ENCODE results near the gene FADS1. TPM values are rescaled to one million over a fixed set of nuclear protein-coding genes. Genes with fewer than 3 reads are reported as not detected.
A peak's percentile ranks its signal among the peaks of the same experiment; 100 is the strongest.

FADS1 gene
- total and polyA plus RNA-seq, 2 experiments from 2014 or later: 74.9 to 119 TPM

DNA sequence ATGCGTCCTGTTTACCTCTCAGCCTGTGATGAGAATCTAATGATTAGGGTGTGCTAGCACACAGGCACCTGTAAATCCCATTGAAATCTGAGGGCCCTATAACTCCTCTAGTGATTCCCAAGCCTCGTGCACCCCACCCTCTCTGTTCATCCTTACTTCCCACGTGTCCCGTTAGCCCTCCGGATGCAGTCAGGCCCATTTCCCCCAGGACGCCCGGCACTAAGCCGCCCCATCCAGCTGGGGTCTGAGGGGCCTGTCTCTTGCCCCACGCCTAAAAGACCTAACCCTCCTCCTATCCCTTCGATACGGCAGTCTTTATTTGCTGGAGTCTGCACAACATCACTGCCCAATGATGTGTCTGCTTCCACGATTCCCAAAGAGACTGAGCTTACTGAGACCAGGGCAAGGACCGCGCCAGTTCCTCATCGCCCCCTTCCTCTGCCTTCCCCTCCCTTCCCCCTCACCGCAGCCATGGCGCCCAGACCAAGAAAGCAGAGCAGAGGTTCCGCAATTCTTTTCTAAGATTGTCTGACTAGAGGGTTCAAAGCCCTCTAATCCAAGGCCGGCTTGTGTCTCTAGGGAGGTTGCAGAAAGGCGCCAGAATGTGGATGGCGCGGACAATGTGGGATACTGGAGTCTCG is 10.2 kb upstream of the FADS1 start:
- H3K4me1 ChIP-seq (ENCODE audit: insufficient read depth): peaks cover 40% of the 10 kb centered on the region
- peaks cover 33% of the 10 kb centered on the region for H3F3A ChIP-seq (replicated peaks; ENCODE audit: low read depth)
- peak; percentile 15 for ATAC-seq
- DNase-seq (ENCODE audit: low spot score): no peak
- H3K36me3 Mint-ChIP-seq (ENCODE audit: low read depth): peaks cover 36% of the 10 kb centered on the region
- no peaks in the 10 kb centered on the region for H3K9me2 ChIP-seq (ENCODE audit: insufficient read depth)
- peaks cover 38% of the 10 kb centered on the region for H3K4me1 Mint-ChIP-seq
- peak overlapping the region; percentile 87 for H3K4me3 Mint-ChIP-seq
- peaks cover 3% of the 10 kb centered on the region; the same call in 1 of the 3 replicates for H3K9me3 Mint-ChIP-seq
- H3K36me3 ChIP-seq (ENCODE audit: insufficient read depth): peaks cover 5% of the 10 kb centered on the region
- peak overlapping the region; percentile 97 for H3K27ac Mint-ChIP-seq
- H3K27ac ChIP-seq (ENCODE audit: low read depth): peak overlapping the region; percentile 99
- H4K20me1 ChIP-seq (replicated peaks; ENCODE audit: insufficient read depth): peaks cover 23% of the 10 kb centered on the region
- no peaks in the 10 kb centered on the region for H3K27me3 ChIP-seq (ENCODE audit: insufficient read depth)
- H3K4me3 ChIP-seq: peak overlapping the region; percentile 99
- H3K27me3 Mint-ChIP-seq (ENCODE audit: insufficient read depth, low read depth, poor library complexity): peaks cover 21% of the 10 kb centered on the region
- peak overlapping the region; percentile 86; the same call in 1 of the 2 replicates for H2AFZ ChIP-seq
- H3K4me2 ChIP-seq: peak overlapping the region; percentile 100
- TF ChIP-seq POLR2AphosphoS5 (IDR thresholded peaks at IDR 0.05; ENCODE audit: low read depth): peak; percentile 32; the same call in 1 of the 2 replicates
- TF ChIP-seq STAT1 (IDR thresholded peaks at IDR 0.05; ENCODE audit: unreplicated experiment): no peak
- peaks cover 42% of the 10 kb centered on the region for H3K79me2 ChIP-seq (replicated peaks; ENCODE audit: insufficient read depth)

DNA sequence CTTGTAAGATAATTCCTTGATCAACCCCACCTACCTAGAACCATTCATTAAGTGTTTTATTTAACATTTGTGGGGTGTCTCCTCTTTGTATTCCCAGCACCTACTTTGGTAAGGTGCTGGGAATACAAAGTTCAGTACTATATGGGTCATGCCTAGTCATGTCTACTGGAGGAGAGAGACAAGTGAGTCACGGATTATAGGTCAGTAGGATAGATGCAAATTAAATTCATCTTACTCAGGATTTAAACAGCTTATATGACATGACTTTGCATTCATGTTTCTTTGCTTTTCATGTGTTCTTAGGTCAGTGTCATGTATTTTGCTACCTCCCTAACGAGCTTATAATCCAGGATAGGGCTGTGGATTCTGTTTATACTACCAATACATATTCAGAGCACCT is 3.4 kb upstream of the FADS1 start:
- Mint-ChIP-seq H3K4me1 (peaks cover 7% of the 10 kb centered on the region; the same call in 2 of the 3 replicates), H3K4me3 (no peak overlapping the region), H3K27me3 (ENCODE audit: insufficient read depth, low read depth, poor library complexity) (peaks cover 12% of the 10 kb centered on the region), H3K36me3 (ENCODE audit: low read depth) (peaks cover 14% of the 10 kb centered on the region), H3K27ac (no peak overlapping the region), H3K9me3 (no peaks in the 10 kb centered on the region; the same call in 2 of the 3 replicates)
- Histone ChIP-seq H3K9me2 (ENCODE audit: insufficient read depth) (no peaks in the 10 kb centered on the region), H3K27ac (ENCODE audit: low read depth) (no peak overlapping the region), H2AFZ (no peak overlapping the region), H3K4me3 (no peak overlapping the region), H3K4me1 (ENCODE audit: insufficient read depth) (peaks cover 11% of the 10 kb centered on the region), H3K4me2 (no peak overlapping the region), H3F3A (replicated peaks; ENCODE audit: low read depth) (peaks cover 15% of the 10 kb centered on the region), H3K27me3 (ENCODE audit: insufficient read depth) (no peaks in the 10 kb centered on the region), H3K36me3 (ENCODE audit: insufficient read depth) (peaks cover 5% of the 10 kb centered on the region; the same call in 1 of the 2 replicates), H4K20me1 (replicated peaks; ENCODE audit: insufficient read depth) (peaks cover 5% of the 10 kb centered on the region; the same call in 1 of the 2 replicates), H3K79me2 (replicated peaks; ENCODE audit: insufficient read depth) (peaks cover 51% of the 10 kb centered on the region)
- no peak for DNase-seq (ENCODE audit: low spot score)
- no peak for ATAC-seq
- no peak for TF ChIP-seq NANOG (IDR thresholded peaks at IDR 0.05; ENCODE audit: borderline replicate concordance)
- TF ChIP-seq, protein P1, sequence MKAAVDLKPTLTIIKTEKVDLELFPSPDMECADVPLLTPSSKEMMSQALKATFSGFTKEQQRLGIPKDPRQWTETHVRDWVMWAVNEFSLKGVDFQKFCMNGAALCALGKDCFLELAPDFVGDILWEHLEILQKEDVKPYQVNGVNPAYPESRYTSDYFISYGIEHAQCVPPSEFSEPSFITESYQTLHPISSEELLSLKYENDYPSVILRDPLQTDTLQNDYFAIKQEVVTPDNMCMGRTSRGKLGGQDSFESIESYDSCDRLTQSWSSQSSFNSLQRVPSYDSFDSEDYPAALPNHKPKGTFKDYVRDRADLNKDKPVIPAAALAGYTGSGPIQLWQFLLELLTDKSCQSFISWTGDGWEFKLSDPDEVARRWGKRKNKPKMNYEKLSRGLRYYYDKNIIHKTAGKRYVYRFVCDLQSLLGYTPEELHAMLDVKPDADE (IDR thresholded peaks at IDR 0.05): no peak
- TF ChIP-seq ZNF114 (CRISPR knock-in tag; IDR thresholded peaks at IDR 0.05): no peak

DNA sequence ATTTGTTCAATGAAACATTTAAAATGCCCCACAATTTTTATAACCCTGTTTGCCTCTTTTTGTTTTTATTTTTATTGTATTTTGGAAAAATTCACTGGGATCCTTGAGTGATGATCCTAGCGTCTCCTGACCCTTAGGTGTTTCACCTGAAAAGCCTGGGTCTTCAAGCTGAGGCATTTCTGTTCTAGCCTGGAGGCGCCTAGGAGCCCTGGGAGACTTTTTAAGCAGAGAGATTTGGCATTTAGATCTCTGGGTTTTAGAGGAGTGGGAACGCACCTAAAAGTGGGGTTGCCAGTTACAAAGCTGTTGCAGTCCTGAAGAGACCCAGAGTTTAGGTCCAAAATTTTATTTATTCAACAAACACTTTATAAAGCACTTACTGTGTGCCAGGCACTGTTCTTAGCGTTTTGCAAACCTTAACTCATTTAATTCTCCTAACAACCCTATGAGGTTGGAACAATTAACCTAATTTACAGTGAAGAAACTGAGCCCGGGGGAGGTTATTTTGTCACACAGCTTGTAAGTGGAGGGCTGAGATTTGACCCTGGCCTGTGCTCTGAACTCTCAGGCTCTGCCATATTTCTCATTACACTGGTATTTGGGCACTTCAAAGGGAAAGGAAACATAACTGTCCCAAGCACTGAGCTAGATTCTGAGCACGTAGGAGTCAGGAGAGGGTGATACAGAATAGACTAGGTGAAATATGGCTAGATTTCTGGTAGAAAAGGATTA is 834 bp upstream of the FADS1 start:
- Histone ChIP-seq H4K20me1 (replicated peaks; ENCODE audit: insufficient read depth) (peaks cover 5% of the 10 kb centered on the region), H3F3A (replicated peaks; ENCODE audit: low read depth) (peaks cover 15% of the 10 kb centered on the region), H3K9me2 (ENCODE audit: insufficient read depth) (peaks cover 5% of the 10 kb centered on the region; the same call in 1 of the 2 replicates), H3K79me2 (replicated peaks; ENCODE audit: insufficient read depth) (peaks cover 68% of the 10 kb centered on the region), H3K36me3 (ENCODE audit: insufficient read depth) (peaks cover 7% of the 10 kb centered on the region), H3K4me3 (peak overlapping the region; percentile 89), H2AFZ (no peak overlapping the region), H3K4me1 (ENCODE audit: insufficient read depth) (peaks cover 11% of the 10 kb centered on the region), H3K4me2 (peak overlapping the region; percentile 77), H3K27ac (ENCODE audit: low read depth) (peak overlapping the region; percentile 88), H3K27me3 (ENCODE audit: insufficient read depth) (no peaks in the 10 kb centered on the region)
- Mint-ChIP-seq H3K9me3 (no peaks in the 10 kb centered on the region; the same call in 2 of the 3 replicates), H3K36me3 (ENCODE audit: low read depth) (peaks cover 27% of the 10 kb centered on the region), H3K4me3 (peak overlapping the region; percentile 96), H3K4me1 (peaks cover 15% of the 10 kb centered on the region), H3K27me3 (ENCODE audit: insufficient read depth, low read depth, poor library complexity) (peaks cover 20% of the 10 kb centered on the region), H3K27ac (peak overlapping the region; percentile 70)
- DNase-seq (ENCODE audit: low spot score) (no peak), ATAC-seq (no peak)
- TF ChIP-seq, protein P2, sequence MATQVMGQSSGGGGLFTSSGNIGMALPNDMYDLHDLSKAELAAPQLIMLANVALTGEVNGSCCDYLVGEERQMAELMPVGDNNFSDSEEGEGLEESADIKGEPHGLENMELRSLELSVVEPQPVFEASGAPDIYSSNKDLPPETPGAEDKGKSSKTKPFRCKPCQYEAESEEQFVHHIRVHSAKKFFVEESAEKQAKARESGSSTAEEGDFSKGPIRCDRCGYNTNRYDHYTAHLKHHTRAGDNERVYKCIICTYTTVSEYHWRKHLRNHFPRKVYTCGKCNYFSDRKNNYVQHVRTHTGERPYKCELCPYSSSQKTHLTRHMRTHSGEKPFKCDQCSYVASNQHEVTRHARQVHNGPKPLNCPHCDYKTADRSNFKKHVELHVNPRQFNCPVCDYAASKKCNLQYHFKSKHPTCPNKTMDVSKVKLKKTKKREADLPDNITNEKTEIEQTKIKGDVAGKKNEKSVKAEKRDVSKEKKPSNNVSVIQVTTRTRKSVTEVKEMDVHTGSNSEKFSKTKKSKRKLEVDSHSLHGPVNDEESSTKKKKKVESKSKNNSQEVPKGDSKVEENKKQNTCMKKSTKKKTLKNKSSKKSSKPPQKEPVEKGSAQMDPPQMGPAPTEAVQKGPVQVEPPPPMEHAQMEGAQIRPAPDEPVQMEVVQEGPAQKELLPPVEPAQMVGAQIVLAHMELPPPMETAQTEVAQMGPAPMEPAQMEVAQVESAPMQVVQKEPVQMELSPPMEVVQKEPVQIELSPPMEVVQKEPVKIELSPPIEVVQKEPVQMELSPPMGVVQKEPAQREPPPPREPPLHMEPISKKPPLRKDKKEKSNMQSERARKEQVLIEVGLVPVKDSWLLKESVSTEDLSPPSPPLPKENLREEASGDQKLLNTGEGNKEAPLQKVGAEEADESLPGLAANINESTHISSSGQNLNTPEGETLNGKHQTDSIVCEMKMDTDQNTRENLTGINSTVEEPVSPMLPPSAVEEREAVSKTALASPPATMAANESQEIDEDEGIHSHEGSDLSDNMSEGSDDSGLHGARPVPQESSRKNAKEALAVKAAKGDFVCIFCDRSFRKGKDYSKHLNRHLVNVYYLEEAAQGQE (IDR thresholded peaks at IDR 0.05; ENCODE audit: unreplicated experiment): no peak
- TF ChIP-seq, protein P3, sequence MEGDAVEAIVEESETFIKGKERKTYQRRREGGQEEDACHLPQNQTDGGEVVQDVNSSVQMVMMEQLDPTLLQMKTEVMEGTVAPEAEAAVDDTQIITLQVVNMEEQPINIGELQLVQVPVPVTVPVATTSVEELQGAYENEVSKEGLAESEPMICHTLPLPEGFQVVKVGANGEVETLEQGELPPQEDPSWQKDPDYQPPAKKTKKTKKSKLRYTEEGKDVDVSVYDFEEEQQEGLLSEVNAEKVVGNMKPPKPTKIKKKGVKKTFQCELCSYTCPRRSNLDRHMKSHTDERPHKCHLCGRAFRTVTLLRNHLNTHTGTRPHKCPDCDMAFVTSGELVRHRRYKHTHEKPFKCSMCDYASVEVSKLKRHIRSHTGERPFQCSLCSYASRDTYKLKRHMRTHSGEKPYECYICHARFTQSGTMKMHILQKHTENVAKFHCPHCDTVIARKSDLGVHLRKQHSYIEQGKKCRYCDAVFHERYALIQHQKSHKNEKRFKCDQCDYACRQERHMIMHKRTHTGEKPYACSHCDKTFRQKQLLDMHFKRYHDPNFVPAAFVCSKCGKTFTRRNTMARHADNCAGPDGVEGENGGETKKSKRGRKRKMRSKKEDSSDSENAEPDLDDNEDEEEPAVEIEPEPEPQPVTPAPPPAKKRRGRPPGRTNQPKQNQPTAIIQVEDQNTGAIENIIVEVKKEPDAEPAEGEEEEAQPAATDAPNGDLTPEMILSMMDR (conservative IDR thresholded peaks at IDR 0.05; ENCODE audit: low read depth in 2 of 2): no peak
- TF ChIP-seq, protein P1 (IDR thresholded peaks at IDR 0.05): no peak
- TF ChIP-seq NANOG (IDR thresholded peaks at IDR 0.05; ENCODE audit: borderline replicate concordance) (no peak), STAT1 (IDR thresholded peaks at IDR 0.05; ENCODE audit: unreplicated experiment) (no peak), ZNF331 (CRISPR knock-in tag; IDR thresholded peaks at IDR 0.05; ENCODE audit: low read depth) (no peak), JUNB (IDR thresholded peaks at IDR 0.05; ENCODE audit: unreplicated experiment) (no peak), POLR2AphosphoS5 (IDR thresholded peaks at IDR 0.05; ENCODE audit: low read depth) (no peak)
